ENCODE data around the gene DCAF10. TPM values are rescaled to one million over a fixed set of nuclear protein-coding genes. Genes with fewer than 3 reads are reported as not detected.

DCAF10 gene
- polyA plus RNA-seq, 3 donors = 12.4 to 17.2 (median 14.7) TPM

DNA sequence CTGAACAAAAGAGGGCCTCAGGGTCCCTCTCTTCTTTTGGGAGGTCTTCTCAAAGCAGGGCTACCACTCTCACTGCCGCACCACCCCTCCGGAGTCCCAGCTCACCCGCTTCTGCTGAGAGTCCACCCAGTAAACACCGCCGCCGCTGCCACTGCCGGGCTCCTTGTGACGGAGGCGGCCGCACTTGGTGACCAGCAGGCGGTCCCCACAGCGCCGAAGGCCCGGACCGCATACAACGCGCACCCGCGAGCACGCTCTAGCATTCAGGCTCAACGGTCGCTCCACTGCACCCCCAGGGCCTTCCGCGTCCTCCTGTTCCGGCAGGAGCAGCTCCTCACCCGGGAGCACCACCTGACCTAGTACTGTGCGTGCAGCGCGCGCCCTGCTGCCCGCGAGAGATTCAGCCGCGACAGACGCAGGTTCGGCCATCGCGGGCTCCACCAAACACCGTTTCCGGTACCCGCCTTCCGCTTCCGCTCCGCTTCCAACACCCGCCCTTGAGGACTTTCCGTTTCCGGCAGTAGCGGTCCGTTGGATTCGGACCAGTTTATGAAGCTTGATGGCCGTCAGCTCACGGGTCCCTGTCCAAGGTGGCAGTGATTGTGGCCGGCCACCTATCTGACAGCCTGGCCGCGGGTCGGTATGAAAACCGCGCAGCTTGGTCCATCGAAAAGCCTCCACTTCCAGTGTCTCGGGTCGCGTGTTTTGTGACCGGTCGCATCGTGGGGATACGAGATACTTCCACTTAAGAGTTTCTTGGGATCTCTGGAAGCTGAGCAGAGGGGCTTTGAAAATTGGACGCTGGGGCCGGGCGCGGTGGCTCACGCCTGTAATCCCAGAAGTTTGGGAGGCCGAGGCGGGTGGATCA lies 15.7 kb upstream of the DCAF10 start, which contains the start of gene EXOSC3:
Gene EXOSC3 (minus strand): TSS at position 449 of the 868 bp plus-strand sequence. CDS start 20 bp downstream, at position 429.
- Histone ChIP-seq H3K4me1 (ENCODE audit: control insufficient read depth in 1 of 2, insufficient read depth in 2 of 2, low read length in 2 of 2) (peaks cover 24 to 29% of the 10 kb centered on the region in 2 donors), H4K20me1 (ENCODE audit: insufficient read depth, low read length) (peaks cover 24% of the 10 kb centered on the region), H3K27ac (ENCODE audit: low read depth in 1 of 2, low read length in 2 of 2) (peak within 1 kb of the TSS; percentile 82 to 89), H3K4me3 (replicated peaks in 1 of 3; ENCODE audit: low read depth in 2 of 3, low read length in 3 of 3) (peak within 1 kb of the TSS; percentile 73 to 97 (median 84)), H3K27me3 (ENCODE audit: control insufficient read depth in 2 of 2, insufficient read depth in 2 of 2, low read length in 2 of 2) (no peaks in the 10 kb centered on the region), H3K79me2 (ENCODE audit: insufficient read depth, low read length) (peaks cover 34% of the 10 kb centered on the region), H2AFZ (ENCODE audit: insufficient read depth, low read depth, low read length, poor library complexity, severe bottlenecking) (peak within 1 kb of the TSS; percentile 97), H3K36me3 (replicated peaks in 1 of 2; ENCODE audit: control insufficient read depth in 1 of 2, insufficient read depth in 2 of 2, low read length in 2 of 2) (peaks cover 29 to 35% of the 10 kb centered on the region in 2 donors), H3K4me2 (replicated peaks; ENCODE audit: extremely low read depth, low read length, poor library complexity, severe bottlenecking) (peak within 1 kb of the TSS; percentile 82), H3K9me3 (replicated peaks in 1 of 2; ENCODE audit: control insufficient read depth in 1 of 2, insufficient read depth in 1 of 2, low read length in 2 of 2) (peaks cover 0 to 6% of the 10 kb centered on the region in 2 donors), H3K9ac (ENCODE audit: insufficient read depth, low read length, poor library complexity, severe bottlenecking) (peak within 1 kb of the TSS; percentile 82)
- Mint-ChIP-seq H3K27me3 (ENCODE audit: low read depth in 3 of 3) (peaks cover 2 to 10% (median 7%) of the 10 kb centered on the region in 3 donors), H3K27ac (peak within 1 kb of the TSS; percentile 88 to 96 (median 95)), H3K36me3 (peaks cover 31 to 32% of the 10 kb centered on the region in 2 donors), H3K4me1 (peaks cover 31% of the 10 kb centered on the region), H3K4me3 (peak within 1 kb of the TSS; percentile 97 to 98), H3K9me3 (no peaks in the 10 kb centered on the region)
- peak; percentile 88 to 90 (median 90) for DNase-seq
- intact Hi-C loops (cut with micrococcal nuclease) = loop anchor here in 1 of 2 donors (1.0 to 10.0 kb wide), 3 partner anchors 15 to 120 kb away; partner anchors contain the start of genes DCAF10, SLC25A51 and TRMT10B
- TF ChIP-seq, protein P1, sequence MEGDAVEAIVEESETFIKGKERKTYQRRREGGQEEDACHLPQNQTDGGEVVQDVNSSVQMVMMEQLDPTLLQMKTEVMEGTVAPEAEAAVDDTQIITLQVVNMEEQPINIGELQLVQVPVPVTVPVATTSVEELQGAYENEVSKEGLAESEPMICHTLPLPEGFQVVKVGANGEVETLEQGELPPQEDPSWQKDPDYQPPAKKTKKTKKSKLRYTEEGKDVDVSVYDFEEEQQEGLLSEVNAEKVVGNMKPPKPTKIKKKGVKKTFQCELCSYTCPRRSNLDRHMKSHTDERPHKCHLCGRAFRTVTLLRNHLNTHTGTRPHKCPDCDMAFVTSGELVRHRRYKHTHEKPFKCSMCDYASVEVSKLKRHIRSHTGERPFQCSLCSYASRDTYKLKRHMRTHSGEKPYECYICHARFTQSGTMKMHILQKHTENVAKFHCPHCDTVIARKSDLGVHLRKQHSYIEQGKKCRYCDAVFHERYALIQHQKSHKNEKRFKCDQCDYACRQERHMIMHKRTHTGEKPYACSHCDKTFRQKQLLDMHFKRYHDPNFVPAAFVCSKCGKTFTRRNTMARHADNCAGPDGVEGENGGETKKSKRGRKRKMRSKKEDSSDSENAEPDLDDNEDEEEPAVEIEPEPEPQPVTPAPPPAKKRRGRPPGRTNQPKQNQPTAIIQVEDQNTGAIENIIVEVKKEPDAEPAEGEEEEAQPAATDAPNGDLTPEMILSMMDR (IDR thresholded peaks at IDR 0.05) = no peak
- under 1% methylated on average over 71 of the region's 73 CpGs for WGBS (ENCODE audit: insufficient coverage)

DNA sequence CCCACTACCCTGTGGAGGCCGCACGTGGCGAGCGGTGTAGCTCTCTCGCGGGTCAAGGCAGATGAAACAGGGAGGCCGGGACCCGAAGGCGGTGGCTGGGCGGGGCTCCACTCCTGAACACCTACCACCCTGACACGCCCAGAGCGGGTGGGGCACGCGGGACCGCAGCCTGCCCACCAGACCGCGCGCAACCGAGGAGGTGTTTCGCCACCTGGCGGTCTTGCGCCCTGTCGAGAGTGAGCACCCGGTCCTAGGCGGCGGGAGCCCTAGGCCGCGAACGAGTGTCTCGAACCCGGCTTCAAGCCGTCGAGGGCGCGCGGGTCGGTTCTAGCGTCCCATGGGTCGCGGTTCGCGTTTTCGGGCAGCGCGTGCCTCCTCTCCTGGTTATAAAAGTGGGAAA lies 13.5 kb upstream of the DCAF10 start:
- Histone ChIP-seq H3K4me3 (replicated peaks in 1 of 3; ENCODE audit: low read depth in 2 of 3, low read length in 3 of 3) (no peak overlapping the region), H2AFZ (ENCODE audit: insufficient read depth, low read depth, low read length, poor library complexity, severe bottlenecking) (no peak overlapping the region), H3K79me2 (ENCODE audit: insufficient read depth, low read length) (peaks cover 34% of the 10 kb centered on the region), H4K20me1 (ENCODE audit: insufficient read depth, low read length) (peaks cover 8% of the 10 kb centered on the region), H3K4me1 (ENCODE audit: control insufficient read depth in 1 of 2, insufficient read depth in 2 of 2, low read length in 2 of 2) (peaks cover 24 to 29% of the 10 kb centered on the region in 2 donors), H3K9me3 (replicated peaks in 1 of 2; ENCODE audit: control insufficient read depth in 1 of 2, insufficient read depth in 1 of 2, low read length in 2 of 2) (peaks cover 0 to 6% of the 10 kb centered on the region in 2 donors), H3K27me3 (ENCODE audit: control insufficient read depth in 2 of 2, insufficient read depth in 2 of 2, low read length in 2 of 2) (no peaks in the 10 kb centered on the region), H3K36me3 (replicated peaks in 1 of 2; ENCODE audit: control insufficient read depth in 1 of 2, insufficient read depth in 2 of 2, low read length in 2 of 2) (peaks cover 8 to 13% of the 10 kb centered on the region in 2 donors), H3K27ac (ENCODE audit: low read depth in 1 of 2, low read length in 2 of 2) (no peak overlapping the region), H3K4me2 (replicated peaks; ENCODE audit: extremely low read depth, low read length, poor library complexity, severe bottlenecking) (no peak overlapping the region), H3K9ac (ENCODE audit: insufficient read depth, low read length, poor library complexity, severe bottlenecking) (no peak overlapping the region)
- TF ChIP-seq, protein P1 (IDR thresholded peaks at IDR 0.05) = no peak
- H3K27ac Mint-ChIP-seq = no peak overlapping the region
- intact Hi-C loops (cut with micrococcal nuclease) = loop anchor here in 1 of 2 donors (5.0 to 10.0 kb wide), 2 partner anchors 35 to 118 kb away; partner anchors contain the start of genes SLC25A51 and TRMT10B
- H3K27me3 Mint-ChIP-seq (ENCODE audit: low read depth in 3 of 3) = peaks cover 4 to 10% (median 7%) of the 10 kb centered on the region in 3 donors
- H3K9me3 Mint-ChIP-seq = peaks cover 0 to 2% (median 0%) of the 10 kb centered on the region in 7 donors
- H3K4me1 Mint-ChIP-seq = peaks cover 31% of the 10 kb centered on the region
- 59% methylated on average over 42 of the region's 45 CpGs for WGBS (ENCODE audit: insufficient coverage)
- H3K36me3 Mint-ChIP-seq = peaks cover 10% of the 10 kb centered on the region in 2 donors
- DNase-seq = no peak
- H3K4me3 Mint-ChIP-seq = no peak overlapping the region
